ENCODE measurements around the gene COPS3. TPM values are rescaled to one million over a fixed set of nuclear protein-coding genes. Genes with fewer than 3 reads are reported as not detected.

COPS3 gene
- total RNA-seq, 1 donor from 2014 or later: 52.7 TPM

DNA sequence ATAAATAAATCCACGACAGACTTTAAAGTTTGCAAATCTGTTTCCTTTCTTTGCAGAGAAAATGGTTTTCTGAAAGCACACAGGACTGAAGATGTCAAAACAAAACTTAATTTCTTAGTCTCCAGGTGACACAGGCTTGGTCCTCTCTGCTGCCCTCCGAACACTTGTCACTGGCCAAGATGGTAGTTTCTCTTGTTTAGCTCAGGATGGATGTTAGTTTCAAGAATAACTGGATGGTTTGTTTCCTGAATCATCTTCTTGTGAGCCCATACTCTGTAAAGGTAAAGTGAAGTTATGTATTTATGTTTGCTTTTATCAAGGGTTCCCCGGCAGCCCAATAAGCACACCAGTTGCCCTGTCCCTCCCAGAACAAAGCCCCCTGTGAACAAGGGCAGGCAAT is 34.2 kb downstream of the COPS3 start:
- Mint-ChIP-seq H3K4me1 (ENCODE audit: unreplicated experiment) (no peaks in the 10 kb centered on the region), H3K9me3 (ENCODE audit: unreplicated experiment) (no peaks in the 10 kb centered on the region), H3K36me3 (ENCODE audit: low read depth, unreplicated experiment) (peaks cover 15% of the 10 kb centered on the region), H3K27ac (ENCODE audit: unreplicated experiment) (no peak overlapping the region), H3K4me3 (ENCODE audit: unreplicated experiment) (no peak overlapping the region), H3K27me3 (ENCODE audit: unreplicated experiment) (no peaks in the 10 kb centered on the region)
- TF ChIP-seq, protein P1, sequence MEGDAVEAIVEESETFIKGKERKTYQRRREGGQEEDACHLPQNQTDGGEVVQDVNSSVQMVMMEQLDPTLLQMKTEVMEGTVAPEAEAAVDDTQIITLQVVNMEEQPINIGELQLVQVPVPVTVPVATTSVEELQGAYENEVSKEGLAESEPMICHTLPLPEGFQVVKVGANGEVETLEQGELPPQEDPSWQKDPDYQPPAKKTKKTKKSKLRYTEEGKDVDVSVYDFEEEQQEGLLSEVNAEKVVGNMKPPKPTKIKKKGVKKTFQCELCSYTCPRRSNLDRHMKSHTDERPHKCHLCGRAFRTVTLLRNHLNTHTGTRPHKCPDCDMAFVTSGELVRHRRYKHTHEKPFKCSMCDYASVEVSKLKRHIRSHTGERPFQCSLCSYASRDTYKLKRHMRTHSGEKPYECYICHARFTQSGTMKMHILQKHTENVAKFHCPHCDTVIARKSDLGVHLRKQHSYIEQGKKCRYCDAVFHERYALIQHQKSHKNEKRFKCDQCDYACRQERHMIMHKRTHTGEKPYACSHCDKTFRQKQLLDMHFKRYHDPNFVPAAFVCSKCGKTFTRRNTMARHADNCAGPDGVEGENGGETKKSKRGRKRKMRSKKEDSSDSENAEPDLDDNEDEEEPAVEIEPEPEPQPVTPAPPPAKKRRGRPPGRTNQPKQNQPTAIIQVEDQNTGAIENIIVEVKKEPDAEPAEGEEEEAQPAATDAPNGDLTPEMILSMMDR (IDR thresholded peaks at IDR 0.05; ENCODE audit: unreplicated experiment): no peak
- DNase-seq (ENCODE audit: low spot score): no peak

DNA sequence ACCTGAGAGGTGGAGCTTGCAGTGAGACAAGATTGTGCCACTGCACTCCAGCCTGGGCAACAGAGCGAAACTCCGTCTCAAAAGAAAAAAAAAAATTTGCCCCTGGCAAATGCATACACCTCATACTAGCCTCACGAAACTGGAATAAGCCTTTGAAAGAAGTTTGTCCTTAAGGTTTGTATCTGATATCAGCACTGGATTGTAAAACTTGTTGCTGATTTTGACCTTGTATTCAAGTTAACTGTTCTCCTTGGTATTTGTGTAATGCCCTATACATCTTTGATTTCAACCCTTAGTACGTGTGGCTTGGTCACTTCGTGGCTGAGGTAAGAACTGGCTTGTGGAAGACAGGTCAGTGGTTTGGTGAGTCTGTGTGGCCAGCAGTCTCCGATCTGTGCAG is 37.9 kb downstream of the COPS3 start:
- no peak overlapping the region for H3K27ac Mint-ChIP-seq (ENCODE audit: unreplicated experiment)
- no peak overlapping the region for H3K4me3 Mint-ChIP-seq (ENCODE audit: unreplicated experiment)
- H3K4me1 Mint-ChIP-seq (ENCODE audit: unreplicated experiment): no peaks in the 10 kb centered on the region
- H3K36me3 Mint-ChIP-seq (ENCODE audit: low read depth, unreplicated experiment): peaks cover 12% of the 10 kb centered on the region
- no peaks in the 10 kb centered on the region for H3K9me3 Mint-ChIP-seq (ENCODE audit: unreplicated experiment)
- TF ChIP-seq, protein P1 (IDR thresholded peaks at IDR 0.05; ENCODE audit: unreplicated experiment): no peak
- H3K27me3 Mint-ChIP-seq (ENCODE audit: unreplicated experiment): no peaks in the 10 kb centered on the region
- no peak for DNase-seq (ENCODE audit: low spot score)

DNA sequence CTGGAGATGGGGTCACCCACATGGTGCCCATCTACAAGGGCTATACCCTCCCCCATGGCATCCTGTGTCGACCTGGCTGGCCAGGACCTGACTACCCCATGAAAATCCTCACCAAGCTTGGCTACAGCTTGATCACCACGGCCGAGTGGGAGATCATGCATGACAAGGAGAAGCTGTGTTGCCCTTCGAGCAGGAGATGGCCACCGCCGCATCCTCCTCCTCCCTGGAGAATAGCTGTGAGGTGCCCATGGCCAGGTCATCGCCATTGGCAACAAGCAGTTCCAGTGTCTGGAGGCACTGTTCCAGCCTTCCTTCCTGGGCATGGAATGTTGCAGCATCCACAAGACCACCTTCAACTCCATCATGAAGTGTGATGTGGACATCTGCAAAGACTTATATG is 38.8 kb downstream of the COPS3 start:
- no peak for DNase-seq (ENCODE audit: low spot score)
- H3K4me3 Mint-ChIP-seq (ENCODE audit: unreplicated experiment): no peak overlapping the region
- no peaks in the 10 kb centered on the region for H3K9me3 Mint-ChIP-seq (ENCODE audit: unreplicated experiment)
- TF ChIP-seq, protein P1 (IDR thresholded peaks at IDR 0.05; ENCODE audit: unreplicated experiment): no peak
- H3K36me3 Mint-ChIP-seq (ENCODE audit: low read depth, unreplicated experiment): peaks cover 9% of the 10 kb centered on the region
- H3K27me3 Mint-ChIP-seq (ENCODE audit: unreplicated experiment): no peaks in the 10 kb centered on the region
- H3K27ac Mint-ChIP-seq (ENCODE audit: unreplicated experiment): no peak overlapping the region
- no peaks in the 10 kb centered on the region for H3K4me1 Mint-ChIP-seq (ENCODE audit: unreplicated experiment)

DNA sequence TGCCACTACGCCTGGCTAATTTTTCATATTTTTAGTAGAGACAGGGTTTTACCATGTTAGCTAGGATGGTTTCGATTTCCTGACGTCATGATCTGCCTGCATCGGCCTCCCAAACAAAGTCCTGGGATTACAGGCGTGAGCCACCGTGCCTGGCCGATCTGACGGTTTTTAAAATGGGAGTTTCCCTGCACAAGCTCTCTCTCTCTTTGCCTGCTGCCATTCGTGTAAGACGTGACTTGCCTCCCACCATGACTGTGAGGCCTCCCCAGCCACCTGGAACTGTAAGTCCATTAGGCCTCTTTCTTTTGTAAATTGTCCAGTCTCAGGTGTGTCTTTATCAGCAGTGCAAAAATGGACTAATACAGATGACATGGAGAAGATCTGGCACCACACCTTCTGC is 39.4 kb downstream of the COPS3 start:
- Mint-ChIP-seq H3K4me1 (ENCODE audit: unreplicated experiment) (no peaks in the 10 kb centered on the region), H3K4me3 (ENCODE audit: unreplicated experiment) (no peak overlapping the region), H3K9me3 (ENCODE audit: unreplicated experiment) (no peaks in the 10 kb centered on the region), H3K27me3 (ENCODE audit: unreplicated experiment) (no peaks in the 10 kb centered on the region), H3K27ac (ENCODE audit: unreplicated experiment) (no peak overlapping the region), H3K36me3 (ENCODE audit: low read depth, unreplicated experiment) (peaks cover 3% of the 10 kb centered on the region)
- TF ChIP-seq, protein P1 (IDR thresholded peaks at IDR 0.05; ENCODE audit: unreplicated experiment): no peak
- no peak for DNase-seq (ENCODE audit: low spot score)

DNA sequence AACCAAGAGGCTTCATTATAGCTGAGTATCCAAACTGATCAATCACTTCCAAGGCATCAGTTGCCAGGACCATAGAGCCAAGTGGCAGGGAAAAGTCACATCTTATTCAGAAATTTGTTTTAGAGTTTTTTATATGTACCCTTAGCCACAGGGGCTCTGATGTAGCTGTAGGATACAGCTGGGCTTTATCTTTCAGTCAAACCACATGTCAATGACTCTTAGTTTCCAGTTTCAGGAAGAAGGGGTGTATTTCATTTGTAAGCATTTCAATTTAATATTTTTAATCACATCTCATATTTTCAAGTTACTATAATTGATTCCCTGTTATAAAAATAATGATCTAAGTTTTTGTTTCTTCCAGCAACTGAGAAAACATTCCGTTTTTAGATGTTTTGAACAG is 41.2 kb downstream of the COPS3 start:
- Mint-ChIP-seq H3K4me3 (ENCODE audit: unreplicated experiment) (no peak overlapping the region), H3K9me3 (ENCODE audit: unreplicated experiment) (no peaks in the 10 kb centered on the region), H3K36me3 (ENCODE audit: low read depth, unreplicated experiment) (peaks cover 4% of the 10 kb centered on the region), H3K27ac (ENCODE audit: unreplicated experiment) (no peak overlapping the region), H3K4me1 (ENCODE audit: unreplicated experiment) (peaks cover 8% of the 10 kb centered on the region), H3K27me3 (ENCODE audit: unreplicated experiment) (no peaks in the 10 kb centered on the region)
- TF ChIP-seq, protein P1 (IDR thresholded peaks at IDR 0.05; ENCODE audit: unreplicated experiment): no peak
- DNase-seq (ENCODE audit: low spot score): no peak
